ENCODE results near the gene ENPP7.
A peak's percentile ranks its signal among the peaks of the same experiment; 100 is the strongest.

ENPP7 gene

DNA sequence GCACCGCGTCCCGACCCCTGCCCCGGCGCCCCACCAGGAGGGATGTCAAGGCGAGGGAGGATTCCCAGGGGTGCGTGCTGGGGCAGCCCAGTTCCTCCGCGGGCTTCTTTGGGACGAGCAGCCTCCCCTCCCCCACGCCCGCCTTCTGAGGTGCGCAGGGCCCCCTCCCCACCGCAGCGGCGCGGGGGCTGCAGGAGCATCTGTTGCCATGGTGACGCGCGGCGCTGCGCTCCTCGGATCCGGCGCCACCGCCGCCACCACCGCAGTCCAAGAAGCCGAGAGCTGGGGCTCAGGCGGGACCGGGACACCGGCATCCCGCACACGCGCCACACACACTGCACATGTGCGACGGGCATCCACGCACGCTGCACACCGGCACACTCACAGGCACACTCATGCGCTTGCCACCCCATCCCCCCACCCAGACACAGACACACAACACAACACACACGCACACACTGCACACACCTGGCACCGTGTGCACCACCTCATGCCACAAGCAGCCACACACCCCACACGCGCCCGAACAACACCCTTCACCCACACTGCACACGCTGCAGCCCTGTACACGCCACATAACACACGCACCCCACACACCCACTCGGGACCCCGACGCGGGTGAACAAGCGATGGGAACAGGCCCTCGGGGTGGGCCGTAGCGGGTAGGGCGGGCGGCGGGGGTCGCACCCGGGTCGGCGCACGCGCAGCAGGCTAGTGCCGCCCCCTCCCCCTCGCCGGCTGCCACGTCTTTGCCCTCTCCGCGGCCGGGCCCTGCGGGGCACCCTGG, 17.0 kb downstream of the ENPP7 start:
- no peak for DNase-seq (ENCODE audit: low spot score)
- ChIA-PET POLR2A (ENCODE audit: low non-redundant PET) (no interaction called here), CTCF (no interaction called here)
- TF ChIP-seq, protein P1, sequence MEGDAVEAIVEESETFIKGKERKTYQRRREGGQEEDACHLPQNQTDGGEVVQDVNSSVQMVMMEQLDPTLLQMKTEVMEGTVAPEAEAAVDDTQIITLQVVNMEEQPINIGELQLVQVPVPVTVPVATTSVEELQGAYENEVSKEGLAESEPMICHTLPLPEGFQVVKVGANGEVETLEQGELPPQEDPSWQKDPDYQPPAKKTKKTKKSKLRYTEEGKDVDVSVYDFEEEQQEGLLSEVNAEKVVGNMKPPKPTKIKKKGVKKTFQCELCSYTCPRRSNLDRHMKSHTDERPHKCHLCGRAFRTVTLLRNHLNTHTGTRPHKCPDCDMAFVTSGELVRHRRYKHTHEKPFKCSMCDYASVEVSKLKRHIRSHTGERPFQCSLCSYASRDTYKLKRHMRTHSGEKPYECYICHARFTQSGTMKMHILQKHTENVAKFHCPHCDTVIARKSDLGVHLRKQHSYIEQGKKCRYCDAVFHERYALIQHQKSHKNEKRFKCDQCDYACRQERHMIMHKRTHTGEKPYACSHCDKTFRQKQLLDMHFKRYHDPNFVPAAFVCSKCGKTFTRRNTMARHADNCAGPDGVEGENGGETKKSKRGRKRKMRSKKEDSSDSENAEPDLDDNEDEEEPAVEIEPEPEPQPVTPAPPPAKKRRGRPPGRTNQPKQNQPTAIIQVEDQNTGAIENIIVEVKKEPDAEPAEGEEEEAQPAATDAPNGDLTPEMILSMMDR (conservative IDR thresholded peaks at IDR 0.05; ENCODE audit: low read depth): no peak
- no peak overlapping the region for H3K27ac ChIP-seq

DNA sequence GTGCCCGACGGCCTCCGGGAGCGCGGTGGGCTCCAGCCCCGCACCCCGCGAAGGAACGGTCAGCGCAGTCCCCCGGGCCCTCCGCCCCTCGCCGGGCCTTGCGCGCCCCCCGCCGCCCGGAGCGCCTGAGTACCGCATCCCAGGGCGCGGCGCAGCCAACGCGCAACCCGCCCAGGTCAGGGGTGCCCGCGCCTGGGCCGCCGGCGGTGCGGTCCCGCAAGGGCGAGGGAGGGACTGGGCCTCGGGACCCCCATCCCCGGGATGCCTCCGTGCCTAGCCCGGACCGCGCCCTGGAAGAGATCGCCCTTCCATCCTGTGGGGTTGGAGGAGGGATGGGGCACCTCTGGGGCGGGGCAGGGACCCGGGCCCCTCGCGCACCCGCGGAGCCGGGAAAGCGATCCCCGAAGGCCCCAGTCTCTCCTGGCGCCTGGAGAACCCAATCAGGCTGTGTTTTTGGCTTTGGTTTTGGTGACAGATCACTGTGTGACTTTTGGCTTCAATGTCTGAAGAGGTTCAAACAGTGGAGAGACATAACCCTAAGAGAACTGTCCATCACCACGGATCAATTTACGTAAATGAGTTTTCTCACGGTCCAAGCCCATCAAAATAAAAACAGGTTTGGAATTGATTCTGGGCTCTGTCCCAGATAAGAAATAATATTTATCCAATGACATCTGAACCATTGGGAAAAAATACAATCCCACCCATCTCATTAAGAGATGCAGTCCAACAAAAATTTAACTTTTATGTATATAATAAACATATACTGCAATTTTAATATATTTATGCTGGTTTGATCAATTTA, 17.8 kb downstream of the ENPP7 start:
- no peak for DNase-seq (ENCODE audit: low spot score)
- TF ChIP-seq, protein P1 (conservative IDR thresholded peaks at IDR 0.05; ENCODE audit: low read depth): no peak
- ChIA-PET POLR2A (ENCODE audit: low non-redundant PET) (no interaction called here), CTCF (no interaction called here)
- no peak overlapping the region for H3K27ac ChIP-seq

DNA sequence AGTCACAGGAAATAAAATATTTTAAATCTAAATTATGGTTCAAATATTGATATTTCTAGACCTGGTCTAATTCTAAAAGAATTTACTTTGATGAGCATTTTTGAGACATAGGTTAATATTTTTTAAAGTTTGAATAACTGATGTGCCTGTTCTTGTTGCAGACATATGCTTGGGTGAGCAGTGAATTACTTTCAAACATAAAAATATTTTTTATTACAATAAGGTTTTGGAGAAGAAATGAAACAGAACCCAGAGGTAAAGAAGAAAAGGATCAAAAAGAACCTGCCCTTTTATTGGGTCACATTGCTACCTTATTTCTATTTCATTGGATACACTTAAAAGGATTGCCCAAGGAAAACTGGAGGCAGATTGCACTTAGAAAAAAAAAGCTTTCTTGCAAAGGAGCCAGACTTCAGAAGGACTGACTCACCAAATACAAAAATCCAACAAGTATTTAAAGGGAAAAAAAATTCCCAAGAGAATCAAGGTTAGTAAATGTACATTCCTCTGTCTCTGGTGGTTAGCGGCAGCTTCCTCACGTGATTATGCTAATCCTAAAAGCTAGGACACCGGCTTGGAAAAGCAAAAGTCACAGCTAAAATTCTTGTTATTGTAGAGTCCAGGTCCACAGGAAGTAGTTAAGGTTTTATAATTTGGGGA, 18.5 kb downstream of the ENPP7 start:
- ChIA-PET POLR2A (ENCODE audit: low non-redundant PET) (no interaction called here), CTCF (no interaction called here)
- peak; percentile 16 for DNase-seq (ENCODE audit: low spot score)
- TF ChIP-seq, protein P1 (conservative IDR thresholded peaks at IDR 0.05; ENCODE audit: low read depth): no peak
- no peak overlapping the region for H3K27ac ChIP-seq

DNA sequence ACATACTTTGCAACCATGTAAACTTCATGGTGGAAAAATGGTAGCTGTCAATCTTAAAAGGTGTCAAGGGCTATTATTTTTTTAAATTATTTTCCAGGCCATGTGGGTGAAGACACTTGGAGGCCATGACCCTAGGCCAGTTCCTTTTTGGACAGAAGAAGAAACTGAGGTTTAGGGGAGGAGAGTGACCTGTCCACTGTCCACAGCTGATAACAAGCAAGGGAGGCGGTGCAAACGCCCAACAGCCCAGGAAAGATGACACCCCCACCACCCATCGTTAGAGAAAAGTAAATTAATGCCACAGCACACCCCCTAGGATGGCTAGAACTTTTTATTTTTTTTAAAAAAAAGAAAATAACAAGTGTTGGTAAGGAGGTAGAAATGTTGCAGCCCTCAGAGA, 19.2 kb downstream of the ENPP7 start:
- H3K27ac ChIP-seq: no peak overlapping the region
- CTCF ChIA-PET: no interaction called here
- POLR2A ChIA-PET (ENCODE audit: low non-redundant PET): no interaction called here
- DNase-seq (ENCODE audit: low spot score): no peak
- TF ChIP-seq, protein P1 (conservative IDR thresholded peaks at IDR 0.05; ENCODE audit: low read depth): no peak

DNA sequence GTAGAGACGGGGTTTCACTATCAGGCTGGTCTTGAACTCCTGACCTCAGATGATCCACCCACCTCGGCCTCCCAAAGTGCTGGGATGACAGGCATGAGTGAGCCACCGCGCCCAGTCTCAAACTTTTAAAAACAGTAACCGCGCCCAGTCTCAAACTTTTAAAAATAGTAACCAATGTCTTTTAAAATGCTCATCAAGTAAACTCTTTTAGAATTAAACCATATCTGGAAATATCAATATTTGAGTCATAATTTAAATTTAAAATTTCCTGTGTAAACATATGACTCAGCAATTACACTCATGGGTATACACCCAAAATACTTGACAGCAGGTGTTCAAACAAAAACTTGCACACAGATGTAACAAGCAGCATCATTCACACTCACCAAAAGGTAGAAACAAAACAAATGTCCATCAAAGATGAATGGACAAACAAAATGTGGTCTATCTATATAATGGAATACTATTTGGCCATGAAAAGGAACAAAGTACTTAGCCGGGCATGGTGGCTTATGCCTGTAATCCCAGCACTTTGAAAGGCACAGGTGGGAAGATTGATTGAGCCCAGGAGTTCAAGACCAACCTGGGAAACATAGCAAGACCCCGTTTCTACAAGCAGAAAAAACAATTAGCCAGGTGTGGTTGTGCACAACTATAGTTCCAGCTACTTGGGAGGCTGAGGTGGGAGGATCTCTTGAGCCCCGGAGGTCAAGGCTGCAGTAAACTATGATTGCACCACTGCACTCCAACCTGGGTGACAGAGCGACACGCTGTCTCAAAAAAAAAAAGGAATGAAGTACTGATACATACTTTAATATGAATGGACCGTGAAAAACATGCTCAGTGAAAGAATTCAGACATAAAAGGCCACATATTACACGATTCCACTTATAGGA, 20.2 kb downstream of the ENPP7 start:
- DNase-seq (ENCODE audit: low spot score): no peak
- H3K27ac ChIP-seq: no peak overlapping the region
- POLR2A ChIA-PET (ENCODE audit: low non-redundant PET): no interaction called here
- TF ChIP-seq, protein P1 (conservative IDR thresholded peaks at IDR 0.05; ENCODE audit: low read depth): no peak
- CTCF ChIA-PET: interaction anchor here (0.9 kb wide), 1 partner anchor 9 kb away, joined by 7 read pairs; no protein-coding TSS in a partner anchor
